Cardiac muscle cell (in vitro differentiated cells and primary cell): ENCODE results near the gene PEMT. TPM values are rescaled to one million over a fixed set of nuclear protein-coding genes. Genes with fewer than 3 reads are reported as not detected.
A peak's percentile ranks its signal among the peaks of the same experiment; 100 is the strongest.

Source experiments
- DNase-seq, 2 donors: peaks; one replicate each; pipeline versions ENCODE4 v3.0.0 to v3.0.0-alpha.2; 2010 to 2017; ENCODE audit warnings: low read depth in 1 of 2, low spot score in 1 of 2
- H3K27ac ChIP-seq: fragments of 200-600 bp; sonication (generic); 2 replicates; pipeline ENCODE4 v1.5.1; 2016
- H3K27me3 ChIP-seq: fragments of 200-600 bp; sonication (generic); 2 replicates; pipeline ENCODE4 v1.6.0; 2016; ENCODE audit warnings: control low read depth
- H3K36me3 ChIP-seq: fragments of 200-600 bp; sonication (generic); 2 replicates; pipeline ENCODE4 v1.5.1; 2016; ENCODE audit warnings: control low read depth
- H3K4me1 ChIP-seq: fragments of 200-600 bp; sonication (generic); 2 replicates; pipeline ENCODE4 v1.8.1; 2017; ENCODE audit warnings: low read depth, mild to moderate bottlenecking, mixed run types
- H3K4me3 ChIP-seq: fragments of 200-600 bp; sonication (generic); 2 replicates; pipeline ENCODE4 v1.5.1; 2016; ENCODE audit warnings: mild to moderate bottlenecking
- H3K9me3 ChIP-seq: fragments of 200-600 bp; sonication (generic); 2 replicates; pipeline ENCODE4 v1.5.1; 2017; ENCODE audit warnings: low read depth, mild to moderate bottlenecking, control low read depth
- CTCF ChIP-seq: IDR thresholded peaks from 2 replicates; pipeline ENCODE4 v1.5.1; 2012; ENCODE audit warnings: low read depth, mild to moderate bottlenecking, low read length
- polyA plus RNA-seq: library from polyadenylated mRNA; unstranded; fragments of >200 nt; fragmentation: Nextera tagmentation; extraction: Ambion mirVana; gene quantifications from 2 replicates; pipeline ENCODE4 v1.2.1, GENCODE V29; 2016
- total RNA-seq: library from RNA; depleted of rRNA; stranded (reverse); fragments of >200 nt; gene quantifications from 2 replicates; pipeline ENCODE4 v1.2.3, GENCODE V29; 2016

Gene PEMT
- total and polyA plus RNA-seq, 2 experiments from 2014 or later = 126 to 135 TPM

GRCh38 chr17:17606416-17607000, 15.0 kb upstream of the PEMT start:
- peak in 1 of 2 donors; percentile 39 for DNase-seq
- Histone ChIP-seq H3K4me3 (no peak overlapping the region), H3K36me3 (no peaks in the 10 kb centered on the region), H3K4me1 (peaks cover 32% of the 10 kb centered on the region), H3K27me3 (no peaks in the 10 kb centered on the region), H3K27ac (peak overlapping the region; percentile 93), H3K9me3 (no peaks in the 10 kb centered on the region)
- no peak for TF ChIP-seq CTCF

- DNase-seq = peak in 1 of 2 donors; percentile 56
- Histone ChIP-seq H3K36me3 (no peaks in the 10 kb centered on the region), H3K27ac (peak overlapping the region; percentile 93), H3K4me3 (no peak overlapping the region), H3K4me1 (peaks cover 32% of the 10 kb centered on the region), H3K27me3 (no peaks in the 10 kb centered on the region), H3K9me3 (no peaks in the 10 kb centered on the region)
- no peak for TF ChIP-seq CTCF
These were observed 14.2 kb upstream of the PEMT start for GRCh38 chr17:17605729-17606088.

GRCh38 chr17:17605083-17605728, 13.7 kb upstream of the PEMT start:
- peaks cover 32% of the 10 kb centered on the region for H3K4me1 ChIP-seq
- peak overlapping the region; percentile 93 for H3K27ac ChIP-seq
- TF ChIP-seq CTCF = no peak
- H3K9me3 ChIP-seq = no peaks in the 10 kb centered on the region
- H3K4me3 ChIP-seq = no peak overlapping the region
- no peak for DNase-seq
- no peaks in the 10 kb centered on the region for H3K27me3 ChIP-seq
- H3K36me3 ChIP-seq = no peaks in the 10 kb centered on the region

- no peak for TF ChIP-seq CTCF
- H3K4me1 ChIP-seq = peaks cover 32% of the 10 kb centered on the region
- peak overlapping the region; percentile 78 for H3K27ac ChIP-seq
- H3K36me3 ChIP-seq = no peaks in the 10 kb centered on the region
- no peaks in the 10 kb centered on the region for H3K9me3 ChIP-seq
- H3K4me3 ChIP-seq = no peak overlapping the region
- no peaks in the 10 kb centered on the region for H3K27me3 ChIP-seq
- no peak for DNase-seq
These were observed 12.4 kb upstream of the PEMT start for GRCh38 chr17:17603895-17604225.

- peaks cover 32% of the 10 kb centered on the region for H3K4me1 ChIP-seq
- no peak for DNase-seq
These were observed 11.8 kb upstream of the PEMT start for GRCh38 chr17:17603178-17603894.

More at GRCh38 chr17:17603178-17603894, 11.8 kb upstream of the PEMT start:
- H3K9me3 ChIP-seq = no peaks in the 10 kb centered on the region
- no peak for TF ChIP-seq CTCF
- H3K27ac ChIP-seq = peak overlapping the region; percentile 78
- H3K27me3 ChIP-seq = no peaks in the 10 kb centered on the region
- H3K36me3 ChIP-seq = no peaks in the 10 kb centered on the region
- no peak overlapping the region for H3K4me3 ChIP-seq
